Measurements from ENCODE around the gene VEPH1. TPM values are rescaled to one million over a fixed set of nuclear protein-coding genes. Genes with fewer than 3 reads are reported as not detected.
A peak's percentile ranks its signal among the peaks of the same experiment; 100 is the strongest.

Gene VEPH1
- total RNA-seq, 1 experiment from 2014 or later = 7.7 TPM

- peaks cover 12% of the 10 kb centered on the region; the same call in 1 of the 2 replicates for H3K4me1 ChIP-seq (ENCODE audit: insufficient read depth, low read length)
- no peaks in the 10 kb centered on the region for H3K79me2 ChIP-seq (ENCODE audit: insufficient read depth, low read length)
- WGBS (ENCODE audit: extremely low coverage, insufficient read length, low lambda C conversion rate) = no CpG with 5 or more reads among the region's 1 CpG
- no peaks in the 10 kb centered on the region for H3K36me3 Mint-ChIP-seq (ENCODE audit: insufficient read depth in 1 of 3, low read depth in 3 of 3)
- H3K9me3 ChIP-seq (ENCODE audit: control insufficient read depth, low read depth, low read length) = no peaks in the 10 kb centered on the region
- no peaks in the 10 kb centered on the region for H3K79me1 ChIP-seq (ENCODE audit: insufficient read depth, low read depth, low read length, poor library complexity, severe bottlenecking)
- H2BK5ac ChIP-seq (ENCODE audit: insufficient read length, low read length) = no peak overlapping the region
- H3K4me1 Mint-ChIP-seq = peaks cover 15 to 16% of the 10 kb centered on the region in 2 experiments
- no peaks in the 10 kb centered on the region for H4K20me1 ChIP-seq (ENCODE audit: control insufficient read depth, insufficient read depth, insufficient read length)
- no peaks in the 10 kb centered on the region for H3K27me3 ChIP-seq (ENCODE audit: insufficient read depth, low read length)
- no peak overlapping the region for H3K14ac ChIP-seq (ENCODE audit: insufficient read depth, low read length)
- H4K91ac ChIP-seq (ENCODE audit: insufficient read length, low read depth, low read length) = no peak overlapping the region
- no peak overlapping the region for H3K9ac ChIP-seq (ENCODE audit: extremely low read depth, insufficient read length, low read length)
- no peak overlapping the region for H2BK20ac ChIP-seq (ENCODE audit: low read depth, low read length, poor library complexity, severe bottlenecking)
- H3K27me3 Mint-ChIP-seq (ENCODE audit: low read depth) = no peaks in the 10 kb centered on the region
- DNase-seq = no peak
- no peak overlapping the region for H3K56ac ChIP-seq (ENCODE audit: insufficient read length, low read depth, low read length)
- no peak overlapping the region for H3K18ac ChIP-seq (ENCODE audit: insufficient read length, low read depth, low read length)
- no peak overlapping the region for H3K4ac ChIP-seq (ENCODE audit: low read depth, low read length)
- H2AK5ac ChIP-seq (ENCODE audit: insufficient read length, low read length) = no peak overlapping the region
- no peak overlapping the region for H4K8ac ChIP-seq (replicated peaks; ENCODE audit: insufficient read length, low read depth, low read length)
- no peak overlapping the region for H4K5ac ChIP-seq (ENCODE audit: insufficient read length, low read depth, low read length)
- H3K23ac ChIP-seq (ENCODE audit: insufficient read length, low read depth, low read length) = no peak overlapping the region
- no peaks in the 10 kb centered on the region for H3K23me2 ChIP-seq (ENCODE audit: insufficient read length, low read depth, low read length, poor library complexity, severe bottlenecking)
- H3K27ac Mint-ChIP-seq = peak overlapping the region in 1 of 3 experiments; percentile 2; a peak in 1 of 7 replicates
- no peak overlapping the region for H2BK120ac ChIP-seq (ENCODE audit: low read depth, low read length, poor library complexity, severe bottlenecking)
- H2AFZ ChIP-seq (ENCODE audit: low read length) = no peak overlapping the region
- H2BK12ac ChIP-seq (ENCODE audit: insufficient read length, low read depth, low read length) = no peak overlapping the region
- H3T11ph ChIP-seq (ENCODE audit: low read length) = no peak overlapping the region
- no peak for TF ChIP-seq CTCF (conservative IDR thresholded peaks at IDR 0.05)
- H3K4me2 ChIP-seq (ENCODE audit: insufficient read depth, insufficient read length, low read length) = no peak overlapping the region
- H2BK15ac ChIP-seq (ENCODE audit: low read depth, low read length) = no peak overlapping the region
- H3K27ac ChIP-seq (ENCODE audit: insufficient read length, low read depth, low read length) = no peak overlapping the region
- no peaks in the 10 kb centered on the region for H3K9me3 Mint-ChIP-seq
- no peak overlapping the region for H3K4me3 Mint-ChIP-seq
Measured at GRCh38 chr3:157294491-157294890, 208.7 kb downstream of the VEPH1 start.
